CD4-positive, alpha-beta T cell treated with Interleukin-4 for 4 hours (primary cell): Measurements from ENCODE around the gene LYVE1.

Experiments
- DNase-seq: peaks from one replicate; pipeline ENCODE4 v3.0.0-alpha.2; 2020

Gene LYVE1

GRCh38 chr11:10551845-10552352 lies 16.6 kb downstream of the LYVE1 start:
- no peak for DNase-seq

GRCh38 chr11:10551290-10551592 lies 17.2 kb downstream of the LYVE1 start:
- no peak for DNase-seq

- DNase-seq = no peak
These were observed 17.8 kb downstream of the LYVE1 start for GRCh38 chr11:10550503-10551289.

- DNase-seq = no peak
These were observed 23.7 kb downstream of the LYVE1 start for GRCh38 chr11:10544491-10545465.

GRCh38 chr11:10543782-10544181 lies 24.7 kb downstream of the LYVE1 start:
- DNase-seq = no peak

GRCh38 chr11:10542776-10543175 lies 25.7 kb downstream of the LYVE1 start:
- DNase-seq = no peak

- DNase-seq = no peak
These were observed 26.9 kb downstream of the LYVE1 start for GRCh38 chr11:10541561-10541930.

- peak; percentile 89 for DNase-seq
These were observed 27.4 kb downstream of the LYVE1 start, which contains the start of gene RNF141 for GRCh38 chr11:10540915-10541560. TSS of gene RNF141 (minus strand) at chr11:10541187. CDS start at chr11:10534158, 7,029 bp downstream.

GRCh38 chr11:10540546-10540914 lies 27.9 kb downstream of the LYVE1 start:
- no peak for DNase-seq

- no peak for DNase-seq
These were observed 29.1 kb downstream of the LYVE1 start for GRCh38 chr11:10539339-10539738.

- no peak for DNase-seq
These were observed 29.5 kb downstream of the LYVE1 start for GRCh38 chr11:10538924-10539323.

GRCh38 chr11:10537600-10537999 lies 30.9 kb downstream of the LYVE1 start:
- DNase-seq = no peak

GRCh38 chr11:10534316-10534715 lies 34.1 kb downstream of the LYVE1 start:
- no peak for DNase-seq

GRCh38 chr11:10533323-10533722 lies 35.1 kb downstream of the LYVE1 start:
- no peak for DNase-seq

GRCh38 chr11:10532526-10532925 lies 35.9 kb downstream of the LYVE1 start:
- no peak for DNase-seq

- no peak for DNase-seq
These were observed 39.2 kb downstream of the LYVE1 start for GRCh38 chr11:10529279-10529678.

GRCh38 chr11:10528121-10528520 lies 40.3 kb downstream of the LYVE1 start:
- DNase-seq = no peak

- DNase-seq = peak; percentile 9
These were observed 41.2 kb downstream of the LYVE1 start for GRCh38 chr11:10526974-10527918.

GRCh38 chr11:10524471-10524870 lies 44.0 kb downstream of the LYVE1 start:
- DNase-seq = no peak

GRCh38 chr11:10522921-10523320 lies 45.5 kb downstream of the LYVE1 start:
- DNase-seq = no peak

GRCh38 chr11:10522276-10522675 lies 46.2 kb downstream of the LYVE1 start:
- no peak for DNase-seq

- no peak for DNase-seq
These were observed 47.9 kb downstream of the LYVE1 start for GRCh38 chr11:10520562-10520961.
